A549 (cell line): ENCODE data around the gene TRPM5. TPM values are rescaled to one million over a fixed set of nuclear protein-coding genes. Genes with fewer than 3 reads are reported as not detected.

ENCODE experiments used
- ATAC-seq, 2 experiments: fragments of 200-7000 bp in 1 of 2; fragments of >200 bp in 1 of 2; cut with Nextera tagmentation in 1 of 2; cut with Tn5 transposase in 1 of 2; 3 replicates each; pipeline versions ENCODE4 v1.8.0 to v1.9.1; 2018 to 2020; ENCODE audit warnings: mild to moderate bottlenecking in 1 of 2, moderate library complexity in 1 of 2
- CTCF ChIA-PET: fragments of 300-600 bp; sonication (Branson Sonifier 250); formaldehyde crosslinking; extraction: SDS; loops from one replicate; lab custom pipeline; 2021; ENCODE audit warnings: antibody characterized with exemption, inconsistent platforms; lab: Yijun Ruan, JAX
- POLR2A ChIA-PET: fragments of 350-600 bp; formaldehyde crosslinking; extraction: SDS; loops from one replicate; lab custom pipeline; 2021; ENCODE audit warnings: antibody characterized with exemption, inconsistent platforms; lab: Yijun Ruan, JAX
- DNase-seq, 2 experiments: peaks; one replicate each; pipeline versions ENCODE4 v3.0.0 to v3.0.0-alpha.2; 2011 to 2016; ENCODE audit warnings: low read depth in 1 of 2, low spot score in 1 of 2
- FAIRE-seq: peaks from 2 replicates; lab custom pipeline; 2011; peaks lifted over from hg19 to GRCh38; lab: Jason Lieb, UNC
- H3K27ac ChIP-seq, 2 experiments: fragments of >200 bp; sonication (Bioruptor Twin); formaldehyde crosslinking; 3 replicates each; pipeline ENCODE4 v1.5.1; 2016 to 2017
- H3K4me1 ChIP-seq: fragments of >200 bp; sonication (Bioruptor Twin); formaldehyde crosslinking; 3 replicates; pipeline ENCODE4 v1.6.1; 2016
- H3K4me2 ChIP-seq: fragments of >200 bp; sonication (Bioruptor Twin); formaldehyde crosslinking; 3 replicates; pipeline ENCODE4 v1.6.1; 2016
- H3K4me3 ChIP-seq: fragments of >200 bp; sonication (Bioruptor Twin); formaldehyde crosslinking; 3 replicates; pipeline ENCODE4 v1.5.1; 2016
- H3K9me3 ChIP-seq: fragments of >200 bp; sonication (Bioruptor Twin); formaldehyde crosslinking; 3 replicates; pipeline ENCODE4 v1.6.1; 2016
- BCL3 ChIP-seq: fragments of >200 bp; sonication (Bioruptor Twin); formaldehyde crosslinking; IDR thresholded peaks from 3 replicates; pipeline ENCODE4 v1.6.1; 2016
- BHLHE40 ChIP-seq: IDR thresholded peaks from 2 replicates; pipeline ENCODE4 v1.6.1; 2012; ENCODE audit warnings: low read depth, low read length, inconsistent platforms
- CBX2 ChIP-seq: fragments of 200-600 bp; sonication (generic); IDR thresholded peaks from 2 replicates; pipeline ENCODE4 v1.6.1; 2016; ENCODE audit warnings: low read depth, mild to moderate bottlenecking, borderline replicate concordance
- CHD2 ChIP-seq: fragments of 150-350 bp; IDR thresholded peaks from 2 replicates; pipeline ENCODE4 v1.6.1; 2014; ENCODE audit warnings: low read length; ENCODE audit not compliant: partially characterized antibody
- CHD4 ChIP-seq: fragments of 200-600 bp; sonication (generic); IDR thresholded peaks from 2 replicates; pipeline ENCODE4 v1.6.1; 2016; ENCODE audit warnings: antibody characterized with exemption, mild to moderate bottlenecking, borderline replicate concordance
- CTCF ChIP-seq: fragments of >200 bp; sonication (Bioruptor Twin); formaldehyde crosslinking; IDR thresholded peaks from 3 replicates; pipeline ENCODE4 v1.5.1; 2016
- FOXS1 ChIP-seq: fragments of 250-450 bp; sonication (Bioruptor Pico); IDR thresholded peaks from 2 replicates; pipeline ENCODE4 v1.5.0; 2020; ENCODE audit warnings: mild to moderate bottlenecking, moderate library complexity
- GATA3 ChIP-seq: IDR thresholded peaks from 2 replicates; pipeline ENCODE4 v1.6.1; 2012; ENCODE audit warnings: borderline replicate concordance
- HOXA7 ChIP-seq: fragments of 250-450 bp; sonication (Bioruptor Pico); IDR thresholded peaks from 2 replicates; pipeline ENCODE4 v1.5.0; 2020; ENCODE audit warnings: mild to moderate bottlenecking, moderate library complexity
- HOXB13 ChIP-seq: fragments of 250-450 bp; sonication (Bioruptor Pico); IDR thresholded peaks from 2 replicates; pipeline ENCODE4 v1.5.0; 2020; ENCODE audit warnings: low read depth, mild to moderate bottlenecking, moderate library complexity
- JUNB ChIP-seq: fragments of >200 bp; sonication (Bioruptor Twin); formaldehyde crosslinking; IDR thresholded peaks from 2 replicates; pipeline ENCODE4 v1.6.1; 2016
- NR3C1 ChIP-seq: fragments of >200 bp; sonication (Bioruptor Twin); formaldehyde crosslinking; IDR thresholded peaks from 3 replicates; pipeline ENCODE4 v1.6.1; 2017
- PBX3 ChIP-seq: IDR thresholded peaks from 2 replicates; pipeline ENCODE4 v1.6.1; 2012
- RAD21 ChIP-seq, 2 experiments: fragments of >200 bp in 1 of 2; sonication (Bioruptor Twin) in 1 of 2; formaldehyde crosslinking in 1 of 2; IDR thresholded peaks in 1 of 2; conservative IDR thresholded peaks in 1 of 2; 2 replicates in 1 of 2; 3 replicates in 1 of 2; pipeline ENCODE4 v1.6.1; 2012 to 2018; ENCODE audit warnings: inconsistent platforms in 1 of 2
- RARB ChIP-seq: fragments of 250-450 bp; sonication (Bioruptor Pico); IDR thresholded peaks from 2 replicates; pipeline ENCODE4 v1.8.0; 2021; ENCODE audit warnings: mild to moderate bottlenecking, moderate library complexity
- RCOR1 ChIP-seq: fragments of 150-350 bp; IDR thresholded peaks from 2 replicates; pipeline ENCODE4 v1.6.1; 2014; ENCODE audit warnings: antibody characterized with exemption, low read length, low read depth
- REST ChIP-seq: fragments of 200-600 bp; sonication (generic); IDR thresholded peaks from 2 replicates; pipeline ENCODE4 v1.6.1; 2016; ENCODE audit warnings: antibody characterized with exemption, mild to moderate bottlenecking, moderate library complexity
- ZFP36 ChIP-seq: fragments of 450-650 bp; IDR thresholded peaks from 2 replicates; pipeline ENCODE4 v1.6.1; 2014; ENCODE audit warnings: borderline replicate concordance; ENCODE audit not compliant: partially characterized antibody
- WGBS: methylation state at CpG from one replicate; pipeline ENCODE4 v1.1.6; 2017; ENCODE audit errors: missing lambda C conversion rate; 5-methylcytosine and 5-hydroxymethylcytosine counted together
- polyA plus RNA-seq, 4 experiments: library from polyadenylated mRNA; depleted of rRNA in 3 of 4; stranded (reverse); fragments of >200 nt; fragmentation: RNase III in 1 of 4; extraction: RNeasy Plus Mini Kit Qiagen cat#74134 plus additional on column Dnase treatment in 1 of 4; gene quantifications; 2 replicates in 3 of 4; 3 replicates in 1 of 4; pipeline ENCODE4 v1.2.3, GENCODE V29; 2011 to 2017

Gene TRPM5
- polyA plus RNA-seq, 2 of the 4 experiments (the other 2 are of a cell fraction), result not detected

- Histone ChIP-seq H3K4me3 (no peak overlapping the region; the same call in 2 of the 3 replicates), H3K4me2 (peak overlapping the region; percentile 100; the same call in 2 of the 3 replicates), H3K4me1 (peaks cover 6% of the 10 kb centered on the region), H3K27ac (no peak overlapping the region), H3K9me3 (peaks cover 17% of the 10 kb centered on the region)
- POLR2A ChIA-PET, result no interaction called here
- TF ChIP-seq ZFP36 (no peak), JUNB (no peak), RARB (no peak), RAD21 (conservative IDR thresholded peaks at IDR 0.05 in 1 of 2, IDR thresholded peaks at IDR 0.05 in 1 of 2) (no peak), CBX2 (no peak), FOXS1 (CRISPR knock-in tag) (no peak), RCOR1 (no peak), BHLHE40 (no peak), HOXA7 (CRISPR knock-in tag) (no peak), NR3C1 (no peak), CHD4 (no peak), REST (no peak), HOXB13 (no peak), PBX3 (no peak)
- CTCF ChIA-PET, result interaction anchor here (1.1 to 4.2 kb wide), 2 partner anchors 86 to 248 kb away, joined by 3 to 16 read pairs; no protein-coding TSS in a partner anchor
- DNase-seq (no peak), FAIRE-seq (no peak), ATAC-seq (peak in 1 of 2 experiments; percentile 15; a peak in 2 of 6 replicates)
- 40% methylated on average over 18 of the region's 23 CpGs for WGBS
Observed at GRCh38 chr11:2445746-2446551, 1.6 kb upstream of the TRPM5 start.

GRCh38 chr11:2444821-2445745 is 769 bp upstream of the TRPM5 start, which contains the start of gene KCNQ1:
Gene KCNQ1 (plus strand): TSS chr11:2445008. CDS start chr11:2445099, 91 bp downstream.
- Histone ChIP-seq H3K27ac (peak within 1 kb of the TSS; percentile 53 to 80; a peak in 5 of 6 replicates), H3K9me3 (peaks cover 17% of the 10 kb centered on the region), H3K4me1 (peaks cover 6% of the 10 kb centered on the region), H3K4me3 (peak within 1 kb of the TSS; percentile 72)
- DNase-seq, result peak; percentile 28 to 59
- FAIRE-seq, result no peak
- ATAC-seq, result peak; percentile 45 to 68
- ChIA-PET POLR2A (no interaction called here), CTCF (interaction anchor here (1.1 to 4.2 kb wide), 2 partner anchors 87 to 248 kb away, joined by 3 to 16 read pairs; no protein-coding TSS in a partner anchor)
- 48% methylated on average over 6 of the region's 116 CpGs for WGBS
- TF ChIP-seq RAD21 (conservative IDR thresholded peaks at IDR 0.05 in 1 of 2, IDR thresholded peaks at IDR 0.05 in 1 of 2), result no peak
- no peak for TF ChIP-seq FOXS1 (CRISPR knock-in tag)
- TF ChIP-seq CHD2, result no peak
- no peak for TF ChIP-seq HOXB13
- TF ChIP-seq CHD4, result no peak
- TF ChIP-seq CTCF, result no peak
- TF ChIP-seq BCL3, result no peak
- no peak for TF ChIP-seq GATA3
- TF ChIP-seq, all 56 proteins: peak for 0
- peak within 1 kb of the TSS; percentile 100 for H3K4me2 ChIP-seq
